Measurements from ENCODE around the gene ZNF827.

ZNF827 gene

DNA sequence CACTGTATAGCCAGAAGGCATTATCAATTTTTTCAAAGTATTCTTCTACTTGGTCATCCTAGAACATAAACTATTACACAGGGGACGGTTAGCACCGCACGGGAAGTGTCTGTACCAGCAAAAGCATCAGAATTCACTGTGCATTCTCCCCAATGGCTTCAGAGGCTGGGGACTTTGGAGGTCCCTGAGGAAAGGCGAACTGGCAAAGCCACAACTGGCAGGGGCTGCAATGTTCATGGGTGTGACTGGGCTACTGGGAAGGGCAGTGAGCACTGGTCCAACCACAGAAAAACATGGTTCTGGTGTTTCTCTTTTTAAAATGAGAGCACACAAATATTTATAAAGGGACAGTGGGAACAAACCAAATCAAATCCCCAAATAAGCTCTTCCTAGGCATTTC is 175.2 kb downstream of the ZNF827 start:
- DNase-seq (ENCODE audit: low read depth in 2 of 2, low spot score in 1 of 2) = no peak

DNA sequence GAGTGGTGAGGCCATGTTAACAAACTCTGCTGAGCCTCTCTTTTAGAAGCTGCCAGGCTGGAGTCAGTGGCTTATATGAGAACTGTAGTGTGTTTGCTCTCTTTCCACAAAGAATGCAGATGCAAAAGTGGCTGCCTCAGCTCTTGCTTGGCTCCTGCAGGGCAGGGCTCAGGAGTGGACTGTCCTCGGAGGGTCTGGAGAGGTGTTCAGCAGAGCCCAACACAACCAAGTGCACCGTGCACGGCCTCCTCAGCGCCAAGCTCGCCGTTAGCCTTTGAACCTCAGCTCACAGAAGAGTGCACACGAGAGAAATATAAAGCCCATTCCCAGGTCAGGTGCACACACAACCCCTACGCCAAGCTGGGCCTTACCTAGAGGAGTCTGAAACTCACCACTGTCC is 175.9 kb downstream of the ZNF827 start:
- DNase-seq (ENCODE audit: low read depth in 2 of 2, low spot score in 1 of 2) = no peak

DNA sequence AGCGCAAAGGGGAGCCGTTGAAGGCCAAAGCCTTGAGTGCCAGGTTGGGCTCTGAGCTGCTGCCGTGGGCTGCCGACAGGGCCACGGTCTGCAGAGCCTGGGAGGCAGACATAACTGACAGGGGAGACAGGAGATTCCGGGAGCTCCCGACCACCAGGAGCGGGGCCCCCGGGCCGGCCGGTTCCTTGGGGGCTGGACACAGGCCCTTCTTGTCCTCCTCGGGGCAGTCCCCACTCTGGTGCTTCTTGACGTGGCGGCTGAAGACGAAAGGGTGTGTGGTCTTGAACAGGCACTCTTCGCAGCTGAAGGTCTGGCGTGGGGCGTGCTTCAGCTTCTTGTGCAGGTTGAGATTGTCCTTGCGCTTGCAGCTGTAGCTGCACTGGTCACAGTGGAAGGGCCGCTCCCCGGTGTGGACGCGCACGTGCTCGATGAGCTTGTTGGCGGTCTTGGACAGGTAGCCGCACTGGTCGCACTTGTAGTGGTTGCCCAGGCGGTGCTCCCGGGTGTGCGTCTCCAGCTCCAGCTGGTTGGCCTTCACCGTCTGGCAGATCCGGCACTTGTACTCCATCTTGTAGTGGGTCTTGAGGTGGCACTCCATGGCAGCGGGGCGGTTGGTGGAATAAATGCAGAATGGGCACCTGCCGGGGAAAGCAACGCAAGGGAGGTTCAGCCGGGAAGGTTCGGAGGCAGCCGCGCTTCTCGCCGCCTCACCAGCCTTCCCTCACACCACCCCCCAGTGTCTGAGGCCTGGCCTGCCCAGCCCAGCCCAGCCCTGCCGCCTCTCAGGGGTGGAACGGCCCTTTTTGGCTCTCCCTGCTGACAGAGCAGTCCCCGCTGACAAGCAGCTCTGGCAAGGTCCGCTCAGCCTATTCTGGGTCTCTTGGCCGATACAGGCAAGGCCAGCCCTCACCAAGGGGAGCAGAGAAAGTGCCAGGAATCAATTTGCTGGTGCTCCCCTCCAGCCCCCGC is 177.4 kb downstream of the ZNF827 start:
- no peak for DNase-seq (ENCODE audit: low read depth in 2 of 2, low spot score in 1 of 2)

DNA sequence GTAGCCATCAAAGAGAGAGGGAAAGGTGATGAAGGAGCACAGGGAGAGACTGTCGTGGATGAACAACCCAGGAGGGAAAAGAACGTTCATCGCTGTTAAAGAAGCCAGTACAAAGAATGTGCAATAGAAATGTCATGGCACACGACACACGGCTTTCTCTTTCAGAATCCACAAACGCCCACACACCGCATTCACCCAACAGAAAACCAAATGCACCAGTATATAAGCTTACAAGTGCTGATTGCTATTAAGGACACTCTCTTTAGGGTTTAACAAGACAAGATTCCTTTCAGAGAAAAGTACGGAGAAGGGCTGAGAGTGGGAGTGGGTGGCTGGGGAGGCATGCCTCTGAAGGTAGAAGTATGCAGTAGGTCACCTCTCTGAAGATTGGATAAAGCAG is 178.4 kb downstream of the ZNF827 start:
- no peak for DNase-seq (ENCODE audit: low read depth in 2 of 2, low spot score in 1 of 2)

DNA sequence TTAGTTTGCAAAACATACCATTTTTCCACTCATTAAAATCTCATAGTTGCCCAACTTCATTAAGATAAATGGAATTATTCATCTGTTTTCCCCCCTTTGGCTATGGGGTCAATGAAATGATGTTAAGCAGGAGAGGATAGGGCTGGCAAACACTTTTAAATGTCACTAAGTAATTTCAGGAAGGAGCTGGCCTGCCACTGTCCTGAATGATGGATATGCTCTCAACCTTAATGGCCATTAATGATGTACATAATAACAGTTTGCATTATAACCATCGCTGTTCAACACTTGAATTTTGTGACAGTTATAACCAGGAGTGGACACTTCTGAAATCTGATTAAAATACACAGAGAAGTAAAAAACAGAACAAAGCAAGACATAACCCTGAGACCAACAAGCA is 181.4 kb downstream of the ZNF827 start:
- DNase-seq (ENCODE audit: low read depth in 2 of 2, low spot score in 1 of 2) = no peak

DNA sequence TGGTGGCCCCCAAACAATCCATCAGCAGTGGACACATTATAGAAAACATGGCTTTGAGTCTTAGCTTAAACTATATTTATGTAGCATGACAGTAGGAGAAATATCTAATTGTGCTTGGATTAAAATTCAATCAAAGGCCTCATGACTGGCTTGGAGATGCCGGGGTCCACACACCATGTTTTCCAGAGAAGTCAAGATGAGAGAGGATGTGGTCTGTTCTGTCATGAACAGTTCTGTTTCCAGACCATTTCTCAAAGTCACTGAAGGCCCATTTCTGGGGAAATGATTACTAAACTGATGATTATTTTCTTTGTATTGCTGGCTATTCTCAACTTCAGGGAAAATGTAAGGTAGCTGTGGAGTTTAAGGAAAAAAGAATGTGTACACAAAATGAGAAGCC is 182.4 kb downstream of the ZNF827 start:
- DNase-seq (ENCODE audit: low read depth in 2 of 2, low spot score in 1 of 2) = no peak

DNA sequence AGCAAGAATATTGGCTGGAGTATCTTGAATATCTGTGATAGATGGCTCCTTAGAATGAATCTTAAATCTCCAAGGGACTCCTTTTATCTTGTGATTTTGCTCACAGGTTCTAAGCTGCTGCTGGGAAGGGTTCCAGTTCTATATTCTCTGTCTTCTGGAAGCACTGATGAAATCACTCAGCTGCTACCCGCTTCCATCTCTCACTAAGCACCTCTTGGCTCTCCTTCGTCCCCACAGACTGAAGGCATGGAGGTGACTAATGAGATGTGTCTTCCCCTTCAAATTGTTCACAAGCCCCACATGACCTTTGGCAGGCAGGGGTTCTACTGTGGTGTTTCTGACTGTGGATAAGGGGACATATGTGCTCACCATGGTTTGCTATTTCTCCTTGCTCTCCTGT is 182.8 kb downstream of the ZNF827 start:
- no peak for DNase-seq (ENCODE audit: low read depth in 2 of 2, low spot score in 1 of 2)

DNA sequence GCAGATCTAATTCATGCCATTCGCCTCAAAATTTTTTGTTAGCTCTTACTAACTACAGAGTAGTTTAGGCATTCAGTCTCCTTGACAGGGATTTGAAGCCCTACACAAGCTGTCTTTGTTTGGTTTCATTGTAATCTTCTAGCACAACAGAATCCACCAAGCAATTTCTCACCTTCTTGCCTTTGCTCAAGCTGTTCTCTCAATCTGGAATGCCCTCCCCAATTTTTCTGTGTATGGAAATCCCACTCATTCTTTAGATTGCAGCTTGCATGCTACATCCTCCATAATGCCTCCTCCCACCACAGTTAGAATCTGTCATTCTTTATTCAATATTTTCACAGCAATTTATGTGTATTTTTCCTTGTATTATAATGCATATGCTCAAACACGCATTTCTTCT is 195.0 kb downstream of the ZNF827 start:
- no peak for DNase-seq (ENCODE audit: low read depth in 2 of 2, low spot score in 1 of 2)

DNA sequence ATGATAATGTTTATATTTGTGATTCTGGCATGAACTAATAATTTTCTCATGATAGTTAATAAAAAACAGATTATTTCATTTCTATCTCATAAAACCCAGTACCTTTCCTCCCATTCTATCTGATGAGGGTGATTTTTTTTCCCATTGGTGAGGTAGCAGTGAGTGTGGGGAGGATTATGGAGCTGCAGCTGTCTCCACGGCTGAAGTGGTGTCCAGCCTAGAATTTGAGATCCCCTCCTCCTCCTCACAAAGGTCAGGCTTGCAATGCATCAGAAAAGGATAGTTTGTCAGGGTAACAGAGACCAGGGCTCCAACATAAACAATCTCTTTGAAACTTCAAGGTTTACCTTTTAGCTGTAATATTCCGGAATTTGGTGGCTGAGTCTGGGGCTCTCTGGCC is 197.8 kb downstream of the ZNF827 start:
- DNase-seq (ENCODE audit: low read depth in 2 of 2, low spot score in 1 of 2) = no peak

DNA sequence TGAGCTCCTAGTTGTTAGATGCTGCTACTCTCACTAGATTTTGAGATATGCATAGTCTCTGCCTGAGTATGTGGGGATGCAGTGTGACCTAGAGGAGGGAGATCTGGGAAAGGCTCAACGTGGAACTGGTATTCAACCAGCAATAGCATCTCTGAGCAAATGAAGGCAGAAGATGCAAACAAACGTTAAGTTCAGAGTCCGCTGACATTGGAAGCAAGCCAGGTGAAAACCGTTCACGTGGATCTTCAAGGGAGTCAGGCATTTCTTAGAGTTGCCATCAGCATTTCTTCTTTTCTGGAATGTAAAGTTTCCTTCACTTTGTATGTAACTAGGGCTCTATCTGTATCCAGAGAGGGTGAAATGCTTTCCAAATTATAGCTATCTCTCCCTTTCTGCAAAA is 198.8 kb downstream of the ZNF827 start:
- no peak for DNase-seq (ENCODE audit: low read depth in 2 of 2, low spot score in 1 of 2)

DNA sequence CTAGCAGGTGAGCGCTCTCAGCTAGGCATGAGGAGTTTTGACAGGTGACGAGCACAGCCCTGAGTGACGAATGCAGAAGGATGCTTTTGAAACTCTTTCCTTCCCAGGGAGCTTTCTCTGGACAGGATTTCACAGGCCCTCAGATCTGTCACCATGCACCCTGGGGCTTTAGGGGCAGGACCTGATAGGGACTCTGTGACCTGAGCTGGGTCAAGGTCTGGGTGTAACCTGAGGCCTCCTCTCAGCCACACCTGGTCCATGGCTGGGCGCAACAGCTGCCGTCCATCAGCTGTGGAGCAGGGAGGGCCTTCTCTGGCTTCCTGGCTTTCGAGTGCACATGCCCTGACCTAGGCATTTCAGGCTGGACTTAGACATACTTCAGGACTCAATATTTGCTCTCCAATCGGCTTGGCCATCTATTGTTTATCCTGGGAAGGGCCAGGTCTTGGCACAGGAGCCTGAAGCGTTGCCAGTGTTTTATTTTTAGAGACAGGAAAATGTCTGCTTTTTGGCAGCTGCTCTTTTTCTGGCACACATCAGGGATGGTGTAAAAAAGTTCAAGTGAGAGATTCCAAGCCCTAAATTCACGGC is 202.3 kb downstream of the ZNF827 start:
- no peak for DNase-seq (ENCODE audit: low read depth in 2 of 2, low spot score in 1 of 2)

DNA sequence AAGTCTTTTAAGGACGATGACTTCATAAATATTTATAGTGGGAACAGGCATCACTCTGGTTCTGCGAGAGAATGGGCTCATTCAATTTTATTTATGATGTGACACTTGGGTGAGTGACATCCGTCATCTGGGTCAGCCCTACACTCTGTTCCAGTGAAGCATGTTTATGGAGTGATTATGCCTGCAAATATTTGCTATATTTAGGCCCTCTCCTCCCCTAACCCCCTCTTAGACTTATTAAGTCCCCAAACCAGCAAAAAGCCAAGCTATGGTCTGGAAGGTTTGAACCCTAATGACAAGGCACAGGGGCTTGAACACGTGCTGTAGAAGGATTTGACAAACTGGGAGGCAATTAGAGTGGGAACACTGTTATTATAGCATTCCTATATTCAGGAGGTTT is 202.8 kb downstream of the ZNF827 start:
- no peak for DNase-seq (ENCODE audit: low read depth in 2 of 2, low spot score in 1 of 2)

DNA sequence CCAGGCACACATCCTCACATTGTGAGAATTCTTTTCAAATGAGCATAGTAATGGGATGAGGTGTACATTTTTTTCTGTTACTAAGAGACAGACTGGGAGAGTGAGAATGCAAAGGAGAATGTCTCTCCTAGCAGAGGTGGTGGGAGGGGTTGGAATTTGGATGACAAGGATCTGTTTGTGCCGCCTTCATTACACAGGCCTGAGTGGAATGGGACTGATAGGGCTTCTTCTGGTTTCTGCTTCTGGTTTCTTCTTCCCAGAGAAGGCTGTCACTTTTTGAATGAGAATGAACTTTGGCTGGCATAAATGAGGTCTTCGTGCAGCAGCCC is 203.3 kb downstream of the ZNF827 start:
- DNase-seq (ENCODE audit: low read depth in 2 of 2, low spot score in 1 of 2) = no peak

DNA sequence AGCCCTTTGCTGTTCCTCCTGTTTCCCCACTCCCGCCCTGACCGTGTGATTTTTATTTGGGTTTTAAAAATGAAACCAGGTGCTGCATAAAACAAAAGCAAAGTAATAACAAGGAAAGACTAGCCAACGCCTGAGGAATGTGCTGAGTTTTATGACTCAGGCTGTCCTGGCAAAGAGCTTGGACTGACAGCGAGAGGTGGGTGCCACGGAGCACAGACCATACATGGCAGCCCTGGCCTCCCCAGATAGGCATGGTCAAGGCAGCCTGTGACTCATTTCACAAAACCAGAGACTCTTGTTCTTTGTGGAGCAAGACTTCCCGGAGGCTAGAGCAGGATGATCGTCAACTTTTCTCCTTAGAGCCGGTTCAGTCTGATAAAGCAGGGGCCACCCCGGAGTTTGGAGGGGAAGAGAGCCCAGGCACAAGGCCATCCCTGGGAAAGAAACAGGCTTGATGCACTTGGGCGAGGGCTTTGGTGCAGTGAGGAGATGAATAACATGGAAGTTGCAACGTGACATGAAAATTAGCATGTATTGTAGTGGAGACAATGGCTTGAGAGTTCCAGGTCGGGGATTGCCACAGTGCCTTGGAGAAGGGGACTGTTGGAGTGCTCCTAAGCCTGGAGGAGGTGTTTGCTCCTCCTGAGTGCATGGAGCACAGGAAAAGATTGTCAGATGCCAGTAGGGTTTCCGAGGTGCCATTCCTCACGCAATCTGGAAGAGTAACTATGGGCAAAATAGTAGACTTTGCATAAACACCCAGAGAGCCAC is 203.9 kb downstream of the ZNF827 start:
- no peak for DNase-seq (ENCODE audit: low read depth in 2 of 2, low spot score in 1 of 2)

DNA sequence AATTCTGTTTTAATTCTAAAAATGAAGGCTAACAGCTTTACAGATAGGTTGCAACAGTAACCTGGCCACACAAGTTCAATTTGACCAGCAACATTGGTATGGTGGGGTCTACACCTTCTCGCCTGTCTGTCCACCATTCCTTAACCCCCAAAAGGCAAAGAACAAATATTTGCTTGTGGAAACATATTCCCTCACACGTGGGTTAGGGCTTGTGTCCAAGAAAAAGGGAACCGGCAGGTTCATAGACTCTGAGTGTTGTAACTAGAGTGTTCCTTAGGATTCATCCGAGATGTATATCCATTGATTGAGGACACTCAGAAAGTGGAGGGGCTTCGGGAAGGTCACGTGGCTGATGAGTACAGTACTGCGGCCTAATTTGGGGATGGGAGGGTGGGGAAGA is 204.6 kb downstream of the ZNF827 start:
- DNase-seq (ENCODE audit: low read depth in 2 of 2, low spot score in 1 of 2) = no peak

DNA sequence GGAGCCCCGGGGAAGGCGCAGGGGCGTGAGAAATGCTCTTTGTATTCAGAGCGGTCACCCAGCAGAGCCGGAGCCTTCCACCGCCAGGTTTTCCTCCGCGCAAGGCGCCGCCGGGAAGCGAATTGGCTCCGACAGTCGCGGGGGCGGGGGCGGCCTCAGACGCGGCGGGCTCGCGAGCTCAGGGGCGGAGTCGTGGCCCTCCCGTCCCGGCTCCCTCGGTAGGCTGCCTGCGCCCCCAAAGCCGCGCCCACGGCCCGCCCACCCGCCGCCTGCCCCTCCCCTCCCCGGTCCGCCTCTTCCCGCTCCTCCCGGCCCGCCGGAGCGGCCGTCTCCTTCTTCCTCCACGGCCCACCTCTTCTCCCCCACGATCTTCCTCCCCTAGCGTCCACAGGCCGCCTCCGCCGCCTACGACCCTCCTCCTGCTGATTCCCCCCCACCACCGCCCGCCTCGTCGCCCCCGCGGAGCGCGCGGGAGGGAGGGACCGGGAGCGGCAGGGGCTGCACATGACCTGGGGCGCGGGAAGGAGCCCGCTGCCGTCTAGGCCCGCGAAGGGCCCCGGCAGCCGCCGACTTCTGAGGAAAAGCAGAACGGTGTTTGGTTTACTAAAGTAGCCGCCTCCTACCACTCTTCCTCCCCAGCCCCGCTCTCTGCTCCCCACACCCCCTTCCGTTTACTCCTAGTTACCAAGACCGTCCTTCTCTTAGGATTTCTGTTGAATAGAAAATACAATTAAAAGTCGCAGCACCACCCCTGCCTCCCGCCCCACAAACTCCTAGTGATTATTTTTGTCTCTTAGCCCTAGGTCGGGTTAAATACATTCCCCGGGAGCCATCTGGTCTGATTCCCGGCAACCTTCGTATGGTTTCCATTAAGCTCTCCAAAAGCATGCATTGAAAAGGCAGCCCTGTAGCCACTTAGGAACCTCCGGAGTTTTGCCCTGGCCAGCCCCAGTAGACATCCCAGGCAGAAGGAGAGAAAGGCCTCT is 205.4 kb downstream of the ZNF827 start:
- peak; percentile 52 to 73 for DNase-seq (ENCODE audit: low read depth in 2 of 2, low spot score in 1 of 2)

DNA sequence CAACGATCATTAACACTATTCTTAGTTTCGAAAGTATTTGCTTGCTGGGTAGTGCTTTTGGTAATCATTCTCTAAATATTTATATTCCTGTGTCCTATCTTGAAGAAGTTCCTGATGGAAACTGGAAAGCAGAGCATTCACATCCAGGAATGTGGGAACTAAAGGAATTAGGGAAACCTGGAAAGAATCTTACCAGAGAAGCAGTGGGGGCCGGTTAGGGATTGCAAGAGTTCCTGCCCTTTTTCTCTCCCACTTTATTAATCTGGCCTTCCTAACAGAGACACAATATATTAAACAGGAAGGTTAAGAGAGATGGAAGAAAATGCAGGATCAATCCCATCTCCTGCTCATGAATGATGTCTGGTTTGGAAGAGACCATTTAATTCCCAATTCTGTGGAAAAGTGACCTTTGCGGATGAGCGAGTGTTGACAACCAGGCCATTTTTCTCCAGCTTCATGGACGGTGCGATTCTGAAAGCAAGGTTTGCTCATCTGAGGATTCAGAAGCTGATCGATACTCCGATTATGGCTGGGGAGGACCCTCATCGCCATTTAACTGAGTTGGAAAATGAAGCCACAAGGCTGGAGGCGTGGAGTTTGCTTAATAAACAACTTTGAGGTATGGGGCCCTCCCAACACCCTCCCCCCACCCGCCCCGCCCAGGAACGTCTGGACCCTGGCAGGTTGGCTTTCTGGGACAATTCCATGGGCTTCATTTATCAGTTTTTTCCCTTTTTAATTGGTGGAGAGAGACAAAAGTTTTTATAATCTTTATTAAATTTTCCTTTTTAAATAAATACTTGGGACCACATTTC is 206.4 kb downstream of the ZNF827 start:
- no peak for DNase-seq (ENCODE audit: low read depth in 2 of 2, low spot score in 1 of 2)

DNA sequence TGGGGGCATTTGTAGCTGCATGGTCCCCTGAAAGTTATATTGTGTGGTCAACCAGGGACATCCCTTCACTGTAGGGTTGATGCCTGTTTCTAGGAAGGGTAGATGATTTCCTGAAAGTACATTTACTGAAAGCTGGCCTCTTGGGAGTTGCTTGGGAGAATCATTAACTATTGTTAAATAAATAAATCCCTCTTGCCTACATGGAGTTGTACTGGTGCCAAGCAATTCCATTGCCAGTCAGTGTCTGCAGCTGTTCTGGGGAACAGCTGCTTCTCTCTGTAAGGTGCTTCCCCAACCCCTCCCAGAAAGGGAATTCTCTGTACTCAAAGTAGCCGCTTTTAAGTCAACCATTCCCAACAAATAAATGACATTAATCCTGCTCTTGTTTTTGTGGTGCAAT is 207.6 kb downstream of the ZNF827 start:
- DNase-seq (ENCODE audit: low read depth in 2 of 2, low spot score in 1 of 2) = no peak

DNA sequence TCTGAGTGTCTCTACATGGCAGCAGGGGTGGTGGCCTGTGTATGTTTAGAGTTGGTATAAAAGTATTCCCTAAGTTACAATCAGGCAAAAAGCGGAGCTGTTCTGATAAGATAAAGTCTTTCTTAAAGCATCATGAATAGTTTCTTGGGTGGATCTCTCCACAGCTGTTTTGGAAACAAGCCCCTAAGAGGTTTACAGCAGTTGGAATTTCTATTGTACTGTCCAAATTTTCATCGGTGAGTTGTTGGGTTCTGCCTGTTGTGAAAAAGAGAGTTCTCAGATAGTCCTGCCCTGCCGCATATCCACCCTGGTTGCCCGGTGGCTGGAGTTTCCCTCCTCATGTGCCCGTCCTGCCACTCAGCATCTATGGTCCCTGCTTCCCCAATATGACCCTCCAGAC is 208.6 kb downstream of the ZNF827 start:
- DNase-seq (ENCODE audit: low read depth in 2 of 2, low spot score in 1 of 2) = no peak

DNA sequence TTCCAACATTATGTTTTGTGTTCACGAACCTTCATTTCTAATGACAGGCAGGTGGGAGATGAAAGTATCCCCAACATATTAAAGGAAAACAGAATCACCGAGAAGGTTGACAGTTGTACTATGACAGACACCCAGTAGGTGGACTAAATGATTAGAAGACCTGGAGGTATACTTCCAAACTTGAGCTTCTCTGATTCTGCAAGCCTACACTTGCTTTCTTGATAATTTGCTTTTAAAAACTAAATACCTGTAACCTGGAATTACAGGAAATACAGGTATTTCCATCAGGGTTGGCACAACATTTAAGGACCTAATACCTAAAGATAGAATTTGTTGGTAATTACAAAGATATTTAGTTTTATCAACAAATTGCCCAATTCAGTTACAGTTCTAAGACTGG is 215.3 kb downstream of the ZNF827 start:
- no peak for DNase-seq (ENCODE audit: low read depth in 2 of 2, low spot score in 1 of 2)
